ENCODE data around the gene ERVV-1.
"Not testable (repeated sequence)": the region's sequence is repeated elsewhere in the genome, so short reads cannot be mapped to it uniquely, and the experiment has no call there.

ERVV-1 gene

GRCh38 chr19:53013621-53014020 is at the start of gene ERVV-1:
ERVV-1 (plus strand) TSS chr19:53013921; CDS start chr19:53014091, 170 bp downstream.
- no peak for DNase-seq

GRCh38 chr19:52967772-52968171 is 45.9 kb upstream of the ERVV-1 start:
- DNase-seq = no peak

- no peak for DNase-seq
Observed at GRCh38 chr19:52981329-52981728, 32.4 kb upstream of the ERVV-1 start.

- DNase-seq = not testable (repeated sequence)
Observed at GRCh38 chr19:52983167-52983566, 30.6 kb upstream of the ERVV-1 start.

GRCh38 chr19:52987221-52987620 is 26.5 kb upstream of the ERVV-1 start:
- no peak for DNase-seq

GRCh38 chr19:52988506-52988905 is 25.2 kb upstream of the ERVV-1 start:
- no peak for DNase-seq

- DNase-seq = peak; percentile 26
Observed at GRCh38 chr19:52990759-52991418, 22.8 kb upstream of the ERVV-1 start.

- DNase-seq = peak; percentile 84
Observed at GRCh38 chr19:52991484-52991883, 22.2 kb upstream of the ERVV-1 start.

GRCh38 chr19:52992109-52993004 is 21.4 kb upstream of the ERVV-1 start:
- DNase-seq = no peak

GRCh38 chr19:52993342-52994178 is 20.2 kb upstream of the ERVV-1 start:
- DNase-seq = peak; percentile 54

- no peak for DNase-seq
Observed at GRCh38 chr19:52995711-52996110, 18.0 kb upstream of the ERVV-1 start.

GRCh38 chr19:52997975-52998374 is 15.7 kb upstream of the ERVV-1 start:
- no peak for DNase-seq

GRCh38 chr19:53002479-53002878 is 11.2 kb upstream of the ERVV-1 start:
- DNase-seq = no peak

- no peak for DNase-seq
Observed at GRCh38 chr19:53004242-53004641, 9.5 kb upstream of the ERVV-1 start.

GRCh38 chr19:53007200-53007599 is 6.5 kb upstream of the ERVV-1 start:
- no peak for DNase-seq

- no peak for DNase-seq
Observed at GRCh38 chr19:53007606-53008005, 6.1 kb upstream of the ERVV-1 start.

- no peak for DNase-seq
Observed at GRCh38 chr19:53008061-53008778, 5.5 kb upstream of the ERVV-1 start.

GRCh38 chr19:53010494-53010893 is 3.2 kb upstream of the ERVV-1 start:
- no peak for DNase-seq

GRCh38 chr19:53012006-53012405 is 1.7 kb upstream of the ERVV-1 start:
- no peak for DNase-seq

- no peak for DNase-seq
Observed at GRCh38 chr19:53015159-53015558, 1.4 kb downstream of the ERVV-1 start.

GRCh38 chr19:53015730-53016129 is 2.0 kb downstream of the ERVV-1 start:
- DNase-seq = no peak

GRCh38 chr19:53019684-53020083 is 6.0 kb downstream of the ERVV-1 start:
- DNase-seq = no peak

GRCh38 chr19:53028306-53028705 is 14.6 kb downstream of the ERVV-1 start:
- not testable (repeated sequence) for DNase-seq
